OCI-LY1 (cell line): ENCODE measurements around the gene GNAQ.

Experiments used
- CTCF ChIP-seq: fragments of 200-600 bp; sonication (generic), shearing (Covaris generic); IDR thresholded peaks from 2 replicates; pipeline ENCODE4 v1.5.1; 2017; ENCODE audit warnings: mild to moderate bottlenecking, antibody characterized with exemption, low read length, moderate library complexity, mixed read lengths
- EZH2 ChIP-seq: fragments of 200-600 bp; sonication (generic), shearing (Covaris generic); IDR thresholded peaks from 2 replicates; pipeline ENCODE4 v1.8.0; 2017; ENCODE audit warnings: borderline replicate concordance, mixed run types, mild to moderate bottlenecking, antibody characterized with exemption, low read length, moderate library complexity, mixed read lengths

GRCh38 chr9:77975036-77975435 is 56.6 kb downstream of the GNAQ start:
- no peak for TF ChIP-seq CTCF
- no peak for TF ChIP-seq EZH2
